ENCODE measurements around the gene KRTAP5-5.
"Not testable (repeated sequence)": the region's sequence is repeated elsewhere in the genome, so short reads cannot be mapped to it uniquely, and the experiment has no call there.

The KRTAP5-5 gene

DNA sequence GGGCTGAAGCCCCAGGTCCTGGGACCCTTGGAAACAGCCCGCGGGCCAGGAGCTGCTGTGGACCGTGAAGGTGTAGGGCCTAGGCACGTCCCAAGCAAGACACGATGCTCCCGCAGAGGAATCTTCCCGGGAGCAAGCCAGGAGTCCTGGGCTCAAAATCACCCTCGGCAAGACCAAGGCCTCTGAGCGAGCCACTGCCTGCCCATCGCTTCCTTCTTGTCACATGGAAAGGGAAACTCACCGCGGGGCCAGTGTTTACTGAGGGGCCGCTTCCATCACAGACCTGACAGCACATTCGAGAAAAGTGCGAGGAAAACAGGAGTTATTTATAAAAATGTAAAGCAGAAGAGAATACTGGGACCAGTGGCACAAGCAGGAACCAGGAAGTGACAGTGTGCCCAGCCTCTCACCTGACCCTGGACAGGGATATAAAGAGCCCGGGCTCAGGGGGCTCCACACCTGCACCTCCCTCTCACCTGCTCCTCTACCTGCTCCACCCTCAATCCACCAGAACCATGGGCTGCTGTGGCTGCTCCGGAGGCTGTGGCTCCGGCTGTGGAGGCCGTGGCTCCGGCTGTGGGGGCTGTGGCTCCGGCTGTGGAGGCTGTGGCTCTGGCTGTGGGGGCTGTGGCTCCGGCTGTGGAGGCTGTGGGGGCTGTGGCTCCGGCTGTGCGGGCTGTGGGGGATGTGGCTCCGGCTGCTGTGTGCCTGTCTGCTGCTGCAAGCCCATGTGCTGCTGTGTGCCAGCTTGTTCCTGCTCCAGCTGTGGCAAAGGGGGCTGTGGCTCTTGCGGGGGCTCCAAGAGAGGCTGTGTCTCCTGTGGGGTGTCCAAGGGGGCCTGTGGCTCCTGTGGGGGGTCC, at the start of gene KRTAP5-5:
KRTAP5-5 (plus strand) TSS at position 450 of the 860 bp plus-strand sequence; CDS start at position 516, 66 bp downstream.
- Histone ChIP-seq H3K9ac (ENCODE audit: low read length) (no peak within 1 kb of the TSS), H3K4me3 (ENCODE audit: low read length) (no peak within 1 kb of the TSS), H3K27me3 (ENCODE audit: control insufficient read depth, insufficient read depth, low read length) (peaks cover 13% of the 10 kb centered on the region), H3K27ac (ENCODE audit: low read length) (no peak within 1 kb of the TSS), H3K36me3 (ENCODE audit: control insufficient read depth, low read depth, low read length) (no peaks in the 10 kb centered on the region), H3K9me3 (ENCODE audit: control insufficient read depth, low read depth, low read length) (no peaks in the 10 kb centered on the region), H3K4me1 (ENCODE audit: control insufficient read depth, low read depth, low read length) (no peaks in the 10 kb centered on the region)

GRCh38 chr11:1581976-1582375, 47.6 kb upstream of the KRTAP5-5 start:
- Histone ChIP-seq H3K27me3 (ENCODE audit: control insufficient read depth, insufficient read depth, low read length) (no peaks in the 10 kb centered on the region), H3K9ac (ENCODE audit: low read length) (no peak overlapping the region), H3K9me3 (ENCODE audit: control insufficient read depth, low read depth, low read length) (no peaks in the 10 kb centered on the region), H3K36me3 (ENCODE audit: control insufficient read depth, low read depth, low read length) (no peaks in the 10 kb centered on the region), H3K4me3 (ENCODE audit: low read length) (no peak overlapping the region), H3K4me1 (ENCODE audit: control insufficient read depth, low read depth, low read length) (no peaks in the 10 kb centered on the region), H3K27ac (ENCODE audit: low read length) (no peak overlapping the region)

DNA sequence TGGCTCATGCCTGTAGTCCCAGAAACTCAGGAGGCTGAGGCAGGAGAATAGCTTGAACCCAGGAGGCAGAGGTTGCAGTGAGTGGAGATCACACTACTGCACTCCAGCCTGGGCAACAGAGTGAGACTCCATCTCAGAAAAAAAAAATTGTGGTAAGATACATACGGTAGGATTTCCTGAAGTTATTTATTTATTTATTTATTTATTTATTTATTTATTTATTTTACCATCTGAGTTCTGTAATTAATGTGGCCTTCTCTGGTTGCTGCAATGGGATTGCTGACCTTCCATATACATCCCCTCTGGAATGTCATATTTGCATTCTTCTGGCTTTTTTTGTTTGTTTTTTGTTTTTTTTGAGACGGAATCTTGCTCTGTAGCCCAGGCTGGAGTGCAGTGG, 46.7 kb upstream of the KRTAP5-5 start:
- not testable (repeated sequence) for H3K9ac ChIP-seq (ENCODE audit: low read length); H3K36me3 ChIP-seq (ENCODE audit: control insufficient read depth, low read depth, low read length); H3K4me3 ChIP-seq (ENCODE audit: low read length); H3K27ac ChIP-seq (ENCODE audit: low read length); H3K4me1 ChIP-seq (ENCODE audit: control insufficient read depth, low read depth, low read length); H3K27me3 ChIP-seq (ENCODE audit: control insufficient read depth, insufficient read depth, low read length); H3K9me3 ChIP-seq (ENCODE audit: control insufficient read depth, low read depth, low read length)

GRCh38 chr11:1584661-1585370, 44.8 kb upstream of the KRTAP5-5 start, which contains the start of gene KRTAP5-1:
TSS of gene KRTAP5-1 (minus strand) at chr11:1585283. CDS start at chr11:1585249, 34 bp downstream.
- not testable (repeated sequence) for H3K27ac ChIP-seq (ENCODE audit: low read length); H3K36me3 ChIP-seq (ENCODE audit: control insufficient read depth, low read depth, low read length); H3K4me3 ChIP-seq (ENCODE audit: low read length); H3K9me3 ChIP-seq (ENCODE audit: control insufficient read depth, low read depth, low read length); H3K27me3 ChIP-seq (ENCODE audit: control insufficient read depth, insufficient read depth, low read length); H3K9ac ChIP-seq (ENCODE audit: low read length); H3K4me1 ChIP-seq (ENCODE audit: control insufficient read depth, low read depth, low read length)

- no peaks in the 10 kb centered on the region for H3K27me3 ChIP-seq (ENCODE audit: control insufficient read depth, insufficient read depth, low read length)
- no peak overlapping the region for H3K4me3 ChIP-seq (ENCODE audit: low read length)
- H3K9ac ChIP-seq (ENCODE audit: low read length): no peak overlapping the region
- H3K9me3 ChIP-seq (ENCODE audit: control insufficient read depth, low read depth, low read length): no peaks in the 10 kb centered on the region
- H3K4me1 ChIP-seq (ENCODE audit: control insufficient read depth, low read depth, low read length): no peaks in the 10 kb centered on the region
- no peaks in the 10 kb centered on the region for H3K36me3 ChIP-seq (ENCODE audit: control insufficient read depth, low read depth, low read length)
- no peak overlapping the region for H3K27ac ChIP-seq (ENCODE audit: low read length)
These were observed 42.9 kb upstream of the KRTAP5-5 start for GRCh38 chr11:1586699-1587098.

DNA sequence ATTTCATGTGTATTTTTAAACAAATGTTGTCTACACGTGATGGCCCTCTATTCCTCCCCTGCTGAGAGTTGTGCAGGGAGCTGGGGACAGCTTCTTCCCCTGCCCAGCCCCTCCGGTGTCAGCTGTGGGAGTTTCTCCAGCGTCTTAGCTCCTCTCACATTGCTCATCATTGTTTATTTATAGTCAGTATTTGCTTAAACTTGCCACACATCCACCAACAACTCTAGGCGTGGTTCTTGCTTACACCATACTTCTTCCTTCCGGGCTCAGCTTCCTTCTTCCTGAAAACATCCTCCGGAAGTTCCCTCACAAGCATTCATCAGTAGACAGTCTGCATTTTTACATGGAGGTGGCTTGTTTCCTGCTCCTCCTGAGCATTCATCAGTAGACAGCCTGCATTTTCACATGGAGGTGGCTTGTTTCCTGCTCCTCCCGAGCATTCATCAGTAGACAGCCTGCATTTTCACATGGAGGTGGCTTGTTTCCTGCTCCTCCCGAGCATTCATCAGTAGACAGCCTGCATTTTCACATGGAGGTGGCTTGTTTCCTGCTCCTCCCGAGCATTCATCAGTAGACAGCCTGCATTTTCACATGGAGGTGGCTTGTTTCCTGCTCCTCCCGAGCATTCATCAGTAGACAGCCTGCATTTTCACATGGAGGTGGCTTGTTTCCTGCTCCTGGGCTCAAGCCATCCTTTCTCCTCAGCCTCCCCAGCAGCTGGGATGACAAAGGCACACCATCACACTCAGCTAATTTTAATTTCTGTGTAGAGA, 40.2 kb upstream of the KRTAP5-5 start:
- not testable (repeated sequence) for H3K4me3 ChIP-seq (ENCODE audit: low read length); H3K9me3 ChIP-seq (ENCODE audit: control insufficient read depth, low read depth, low read length); H3K4me1 ChIP-seq (ENCODE audit: control insufficient read depth, low read depth, low read length); H3K27me3 ChIP-seq (ENCODE audit: control insufficient read depth, insufficient read depth, low read length); H3K9ac ChIP-seq (ENCODE audit: low read length); H3K27ac ChIP-seq (ENCODE audit: low read length); H3K36me3 ChIP-seq (ENCODE audit: control insufficient read depth, low read depth, low read length)

DNA sequence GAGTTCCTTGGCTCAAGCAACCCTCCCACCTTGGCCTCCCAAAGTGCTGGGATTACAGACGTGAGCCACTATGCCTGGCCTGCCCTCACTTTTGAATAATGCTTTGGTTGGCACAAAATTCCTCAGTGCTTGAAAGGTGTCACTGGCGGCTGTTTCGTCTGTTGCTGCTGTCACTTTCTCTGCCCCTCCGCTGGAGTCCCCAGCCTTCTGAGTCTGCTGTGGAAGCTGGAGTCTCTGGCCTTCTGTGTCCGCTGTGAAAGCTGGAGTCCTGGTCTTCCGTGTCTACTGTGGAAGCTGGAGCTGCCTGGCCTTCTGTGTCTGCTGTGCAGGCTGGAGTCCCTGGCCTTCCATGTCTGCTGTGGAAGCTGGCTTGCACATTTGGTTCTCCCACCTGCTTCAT, 39.6 kb upstream of the KRTAP5-5 start:
- no peaks in the 10 kb centered on the region for H3K4me1 ChIP-seq (ENCODE audit: control insufficient read depth, low read depth, low read length)

DNA sequence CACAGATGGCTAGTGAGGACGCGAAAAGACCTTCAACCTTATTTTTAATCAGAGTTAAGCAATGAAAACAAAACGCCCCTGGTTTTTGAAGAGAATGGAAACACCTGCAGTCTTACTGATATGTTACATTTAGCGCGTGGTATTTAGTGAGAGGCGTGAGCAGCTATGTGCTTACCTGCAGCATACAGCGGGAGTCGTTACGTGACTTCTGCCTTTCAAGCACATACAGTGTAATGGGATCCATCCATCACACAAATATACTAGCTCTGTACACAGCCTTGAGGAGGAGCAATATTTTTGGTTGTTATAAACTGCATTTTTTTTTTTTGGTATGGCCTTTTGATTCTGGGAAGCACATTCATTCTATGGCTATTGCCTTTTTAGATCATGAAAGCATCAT, 36.9 kb upstream of the KRTAP5-5 start:
- Histone ChIP-seq H3K9ac (ENCODE audit: low read length) (no peak overlapping the region), H3K4me3 (ENCODE audit: low read length) (no peak overlapping the region), H3K27me3 (ENCODE audit: control insufficient read depth, insufficient read depth, low read length) (peaks cover 10% of the 10 kb centered on the region), H3K4me1 (ENCODE audit: control insufficient read depth, low read depth, low read length) (peaks cover 16% of the 10 kb centered on the region), H3K36me3 (ENCODE audit: control insufficient read depth, low read depth, low read length) (no peaks in the 10 kb centered on the region), H3K27ac (ENCODE audit: low read length) (no peak overlapping the region), H3K9me3 (ENCODE audit: control insufficient read depth, low read depth, low read length) (no peaks in the 10 kb centered on the region)

More for the DNA sequence above, 39.6 kb upstream of the KRTAP5-5 start:
- Histone ChIP-seq H3K27ac (ENCODE audit: low read length) (no peak overlapping the region), H3K27me3 (ENCODE audit: control insufficient read depth, insufficient read depth, low read length) (no peaks in the 10 kb centered on the region), H3K4me3 (ENCODE audit: low read length) (no peak overlapping the region), H3K36me3 (ENCODE audit: control insufficient read depth, low read depth, low read length) (no peaks in the 10 kb centered on the region), H3K9me3 (ENCODE audit: control insufficient read depth, low read depth, low read length) (no peaks in the 10 kb centered on the region), H3K9ac (ENCODE audit: low read length) (no peak overlapping the region)

DNA sequence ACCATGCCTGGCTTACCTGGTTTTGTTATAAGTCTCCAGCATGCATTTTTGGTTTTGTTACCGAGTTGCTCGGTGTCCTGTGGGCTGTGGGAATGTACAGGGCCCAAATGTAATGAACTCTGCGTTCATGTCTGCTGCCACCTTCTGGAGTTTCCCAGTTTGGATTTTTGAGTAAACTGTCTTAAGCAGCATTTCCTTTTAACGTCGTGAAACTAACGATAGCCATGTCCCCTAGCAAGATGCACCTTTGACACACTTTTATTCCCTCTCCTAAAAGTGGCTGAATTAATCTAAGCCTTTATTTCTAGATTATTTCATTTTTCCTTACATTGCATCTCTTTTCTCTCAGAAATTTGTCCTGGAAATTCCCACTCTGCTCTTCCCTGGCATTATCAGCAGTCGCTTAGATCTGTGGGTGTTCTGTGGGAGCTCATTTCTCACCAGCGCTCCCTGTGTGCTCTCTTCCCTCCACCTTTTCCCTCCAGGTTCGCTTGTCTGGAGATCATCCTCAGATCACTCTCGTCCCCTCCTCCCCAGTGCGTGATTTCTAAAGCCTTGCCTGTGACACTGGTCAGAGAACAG, 33.5 kb upstream of the KRTAP5-5 start:
- H3K27ac ChIP-seq (ENCODE audit: low read length); H3K36me3 ChIP-seq (ENCODE audit: control insufficient read depth, low read depth, low read length); H3K9ac ChIP-seq (ENCODE audit: low read length); H3K9me3 ChIP-seq (ENCODE audit: control insufficient read depth, low read depth, low read length): not testable (repeated sequence)
- peak overlapping the region; percentile 13 for H3K4me3 ChIP-seq (ENCODE audit: low read length)
- peaks cover 10% of the 10 kb centered on the region for H3K27me3 ChIP-seq (ENCODE audit: control insufficient read depth, insufficient read depth, low read length)
- peaks cover 21% of the 10 kb centered on the region for H3K4me1 ChIP-seq (ENCODE audit: control insufficient read depth, low read depth, low read length)

GRCh38 chr11:1596576-1597121, 32.9 kb upstream of the KRTAP5-5 start:
- H3K9me3 ChIP-seq (ENCODE audit: control insufficient read depth, low read depth, low read length); H3K27ac ChIP-seq (ENCODE audit: low read length); H3K9ac ChIP-seq (ENCODE audit: low read length); H3K36me3 ChIP-seq (ENCODE audit: control insufficient read depth, low read depth, low read length): not testable (repeated sequence)
- peaks cover 21% of the 10 kb centered on the region for H3K4me1 ChIP-seq (ENCODE audit: control insufficient read depth, low read depth, low read length)
- peaks cover 10% of the 10 kb centered on the region for H3K27me3 ChIP-seq (ENCODE audit: control insufficient read depth, insufficient read depth, low read length)
- H3K4me3 ChIP-seq (ENCODE audit: low read length): peak overlapping the region; percentile 13

Measured in iPS-18a (cell line).